HG03175 (cell line): ENCODE measurements around the gene PDCD1.
A peak's percentile ranks its signal among the peaks of the same experiment; 100 is the strongest.
"Not testable (repeated sequence)": the region's sequence is repeated elsewhere in the genome, so short reads cannot be mapped to it uniquely, and the experiment has no call there.

Experiments
- ATAC-seq: cut with Tn5 transposase; IDR thresholded peaks from one replicate; pipeline ENCODE4 v1.9.1; 2021; ENCODE audit warnings: mild to moderate bottlenecking, moderate library complexity; ENCODE audit not compliant: unreplicated experiment

PDCD1 gene

DNA sequence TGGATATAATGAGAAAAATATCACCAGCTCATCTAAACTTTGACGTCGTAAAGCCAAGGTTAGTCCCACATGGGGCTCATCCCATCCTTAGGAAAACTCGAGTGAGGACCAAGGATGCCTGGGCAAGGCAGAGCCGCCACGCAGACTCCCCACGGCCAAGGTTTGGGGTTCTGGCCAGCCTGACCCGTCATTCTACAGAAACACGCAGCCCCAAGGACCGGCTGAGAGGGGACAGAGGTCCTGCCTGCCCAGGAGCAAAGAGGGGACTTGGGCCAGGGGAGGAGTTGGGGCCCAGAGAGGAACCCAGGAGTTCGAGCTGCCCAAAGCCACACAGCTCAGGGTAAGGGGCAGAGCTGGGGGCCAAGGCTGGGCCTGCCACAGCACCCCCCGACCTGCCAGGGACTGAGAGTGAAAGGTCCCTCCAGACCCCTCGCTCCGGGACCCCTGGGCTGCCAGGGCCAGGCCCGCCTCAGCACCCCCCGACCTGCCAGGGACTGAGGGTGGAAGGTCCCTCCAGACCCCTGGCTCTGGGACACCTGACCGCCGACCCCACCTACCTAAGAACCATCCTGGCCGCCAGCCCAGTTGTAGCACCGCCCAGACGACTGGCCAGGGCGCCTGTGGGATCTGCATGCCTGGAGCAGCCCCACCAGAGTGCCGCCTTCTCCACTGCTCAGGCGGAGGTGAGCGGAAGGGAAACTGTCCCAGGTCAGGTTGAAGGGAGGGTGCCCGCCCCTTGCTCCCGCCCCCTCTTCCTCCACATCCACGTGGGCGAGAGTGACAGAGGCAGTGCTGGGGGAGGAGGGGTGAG lies at the start of gene PDCD1:
Gene PDCD1, minus strand, starts transcription at position 689 of the 811 bp plus-strand sequence. Its CDS starts 56 bp downstream, at position 633.
- ATAC-seq = peak; percentile 40

DNA sequence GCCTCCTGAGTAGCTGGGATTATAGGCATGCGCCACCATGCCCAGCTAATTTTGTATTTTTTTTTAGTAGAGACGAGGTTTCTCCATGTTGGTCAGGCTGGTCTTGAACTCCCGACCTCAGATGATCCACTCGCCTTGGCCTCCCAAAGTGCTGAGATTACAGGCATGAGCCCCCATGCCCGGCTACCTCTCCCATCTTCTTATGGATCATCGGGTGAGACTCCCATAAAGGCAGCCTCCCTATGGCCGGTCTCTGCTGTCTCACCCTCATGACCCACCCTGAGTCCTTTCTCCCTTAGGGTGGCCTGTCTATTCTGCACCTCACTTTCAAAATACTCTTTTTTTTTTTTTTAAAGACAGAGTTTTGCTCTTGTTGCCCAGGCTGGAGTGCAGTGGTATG lies 49.1 kb upstream of the PDCD1 start:
- not testable (repeated sequence) for ATAC-seq

DNA sequence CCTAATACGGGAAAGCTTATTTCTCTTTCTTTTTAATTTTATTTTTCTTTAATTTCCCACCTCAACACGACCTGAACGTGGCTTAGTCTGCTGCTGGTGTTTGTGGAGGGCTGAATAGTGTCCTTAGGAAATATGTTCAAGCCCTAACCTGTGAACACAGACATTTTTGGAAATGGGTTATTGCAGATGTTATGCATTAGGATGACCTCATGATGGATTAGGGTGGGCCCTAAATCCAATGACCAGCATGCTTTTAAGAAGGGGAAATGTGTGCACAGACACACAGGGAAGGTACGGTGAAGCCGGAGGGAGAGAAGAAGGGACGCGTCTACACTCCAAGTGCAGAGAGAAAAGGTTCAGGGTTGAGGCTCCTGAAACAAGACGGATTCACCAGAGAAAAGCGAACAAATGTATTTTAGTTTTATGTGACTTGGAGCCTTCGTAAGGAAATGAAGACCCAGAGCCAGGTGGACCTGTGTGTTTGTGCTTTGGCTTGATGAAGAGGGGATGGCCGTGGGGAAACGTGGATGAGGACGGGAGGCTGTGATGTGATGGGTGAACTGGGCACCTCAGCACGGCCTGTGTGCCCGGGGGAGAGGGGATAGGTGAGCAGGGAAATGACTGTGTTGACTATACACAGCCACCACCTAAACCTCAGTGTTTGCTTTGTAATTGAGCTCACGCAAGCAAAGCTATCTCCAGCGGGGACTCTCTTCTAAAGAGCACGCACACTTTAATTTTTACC lies 48.3 kb upstream of the PDCD1 start:
- no peak for ATAC-seq

DNA sequence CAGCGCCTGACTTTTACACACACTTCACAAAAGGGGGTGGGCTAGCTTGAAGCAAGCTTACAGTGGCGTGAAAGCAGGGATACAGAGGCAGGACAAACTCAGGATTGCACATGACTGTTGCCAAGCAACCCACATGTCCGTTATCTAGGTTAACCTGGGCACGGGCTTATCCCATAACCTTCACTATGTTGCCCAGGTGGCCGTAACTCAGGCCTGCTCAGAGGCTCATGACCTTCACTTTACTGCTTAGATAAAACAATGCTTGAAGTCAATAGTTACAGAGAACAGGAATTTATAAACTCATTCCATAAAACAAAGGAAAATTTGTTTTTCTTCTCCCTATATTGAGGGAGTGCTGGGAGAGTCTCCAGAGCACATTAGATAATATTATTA lies 47.7 kb upstream of the PDCD1 start:
- not testable (repeated sequence) for ATAC-seq

DNA sequence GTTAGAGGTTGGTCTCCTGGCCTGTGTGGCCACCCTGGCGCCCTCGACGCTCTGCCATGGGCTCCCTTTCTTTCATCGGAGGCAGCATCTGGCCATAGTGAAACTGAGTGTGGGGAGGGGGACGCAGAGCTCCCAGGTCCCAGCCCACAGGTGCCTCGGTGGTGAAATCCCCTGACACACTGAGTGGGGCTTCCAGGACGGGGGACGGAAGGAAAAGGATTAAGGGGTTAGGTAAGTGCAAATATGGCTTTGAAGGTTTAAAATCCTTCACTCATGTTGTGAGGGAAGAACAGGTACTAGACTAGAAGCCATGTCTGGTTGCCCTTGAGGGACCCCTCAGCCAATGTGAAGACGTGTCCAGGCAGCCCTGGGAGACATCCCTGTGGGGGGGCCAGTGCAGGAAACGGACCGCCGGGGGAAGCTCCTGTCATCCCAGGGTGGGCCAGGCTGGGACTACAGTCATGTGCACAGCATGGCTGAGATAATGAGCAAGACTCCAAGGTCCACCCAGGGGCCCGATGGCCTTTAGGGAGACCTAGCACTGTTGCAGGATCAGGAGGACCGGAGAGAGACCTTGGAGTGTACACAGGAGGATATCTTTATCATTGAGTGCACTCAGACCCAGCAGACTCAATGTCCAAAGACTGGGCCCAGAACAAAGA lies 47.2 kb upstream of the PDCD1 start:
- ATAC-seq = no peak

DNA sequence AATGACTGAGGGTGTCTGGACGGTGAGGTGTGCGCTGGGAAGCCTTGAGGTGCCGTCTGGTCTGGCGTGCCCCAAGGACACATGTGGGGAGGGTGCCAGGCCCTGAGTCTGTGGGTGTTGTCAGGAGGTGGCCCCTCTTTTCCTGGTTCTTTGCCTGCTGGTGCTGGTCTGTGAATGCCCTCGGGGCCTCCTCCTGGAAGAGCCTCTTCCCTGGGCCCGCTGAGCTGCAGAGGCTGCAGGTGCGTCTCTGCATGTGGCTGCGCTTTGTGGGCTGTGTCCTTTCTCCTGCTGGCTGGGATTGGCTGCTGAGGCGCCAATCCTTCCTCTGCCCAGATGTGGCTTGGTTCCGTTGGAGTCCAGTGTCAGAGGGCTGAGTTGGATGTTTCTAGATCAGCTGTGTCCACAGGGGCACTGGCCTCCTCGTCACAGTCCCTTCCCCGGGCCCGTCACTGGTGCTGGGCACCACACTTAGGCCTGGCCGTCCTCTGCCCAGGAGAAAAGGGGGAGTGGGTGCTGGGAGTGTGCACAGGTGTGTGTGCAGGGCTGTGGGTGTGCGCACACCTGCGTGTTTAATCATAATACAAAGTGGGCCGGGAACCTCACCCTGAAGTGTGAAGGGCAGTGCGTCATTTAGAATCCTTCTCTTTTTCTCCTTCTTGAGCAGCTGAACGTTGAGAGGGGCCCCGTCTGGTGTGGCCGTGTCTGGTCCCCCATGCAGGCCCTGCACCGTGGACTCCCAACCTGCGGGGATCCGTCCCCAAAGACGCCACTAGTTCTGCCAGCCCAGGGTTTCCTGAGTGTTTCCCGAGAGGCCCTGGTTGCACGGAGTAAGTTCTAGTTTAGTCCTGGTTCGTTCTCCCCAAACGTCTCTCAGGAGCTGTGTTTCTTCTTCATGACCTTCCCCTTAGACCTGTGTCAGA lies 46.4 kb upstream of the PDCD1 start:
- no peak for ATAC-seq

DNA sequence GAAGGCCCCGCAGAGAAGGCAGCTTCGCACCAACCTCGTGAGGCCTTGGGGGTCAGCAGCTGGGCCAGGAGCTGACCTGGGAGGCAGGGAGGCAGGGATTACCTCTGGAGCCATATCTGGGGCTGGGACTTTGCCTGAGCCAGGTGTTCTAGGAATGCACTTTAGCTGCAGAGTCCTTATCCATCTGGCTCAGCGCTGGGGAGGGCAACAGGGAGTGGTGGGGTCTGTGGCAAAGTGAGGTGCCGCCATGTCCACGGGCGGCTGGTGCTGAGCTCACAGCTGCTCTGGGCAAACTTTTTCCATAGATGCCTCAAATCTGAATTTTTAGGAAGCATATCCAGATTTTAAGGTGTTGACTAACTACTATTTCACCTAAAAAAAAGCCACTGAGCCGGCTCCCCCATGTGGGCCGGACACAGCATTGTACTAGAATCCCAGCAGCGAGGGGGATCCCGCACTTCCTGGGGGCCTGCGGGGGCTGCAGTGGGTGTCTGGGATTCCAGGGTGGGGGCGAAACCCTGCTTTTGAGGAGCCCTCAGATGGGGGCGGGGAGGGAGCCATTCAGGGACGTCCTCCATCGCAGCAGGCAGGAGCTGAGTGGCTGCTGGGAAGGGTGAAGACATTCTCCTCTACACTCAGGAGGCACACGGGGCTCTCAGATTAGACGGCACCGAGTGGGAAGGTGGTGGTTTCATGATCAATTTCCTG lies 45.5 kb upstream of the PDCD1 start:
- ATAC-seq = no peak

DNA sequence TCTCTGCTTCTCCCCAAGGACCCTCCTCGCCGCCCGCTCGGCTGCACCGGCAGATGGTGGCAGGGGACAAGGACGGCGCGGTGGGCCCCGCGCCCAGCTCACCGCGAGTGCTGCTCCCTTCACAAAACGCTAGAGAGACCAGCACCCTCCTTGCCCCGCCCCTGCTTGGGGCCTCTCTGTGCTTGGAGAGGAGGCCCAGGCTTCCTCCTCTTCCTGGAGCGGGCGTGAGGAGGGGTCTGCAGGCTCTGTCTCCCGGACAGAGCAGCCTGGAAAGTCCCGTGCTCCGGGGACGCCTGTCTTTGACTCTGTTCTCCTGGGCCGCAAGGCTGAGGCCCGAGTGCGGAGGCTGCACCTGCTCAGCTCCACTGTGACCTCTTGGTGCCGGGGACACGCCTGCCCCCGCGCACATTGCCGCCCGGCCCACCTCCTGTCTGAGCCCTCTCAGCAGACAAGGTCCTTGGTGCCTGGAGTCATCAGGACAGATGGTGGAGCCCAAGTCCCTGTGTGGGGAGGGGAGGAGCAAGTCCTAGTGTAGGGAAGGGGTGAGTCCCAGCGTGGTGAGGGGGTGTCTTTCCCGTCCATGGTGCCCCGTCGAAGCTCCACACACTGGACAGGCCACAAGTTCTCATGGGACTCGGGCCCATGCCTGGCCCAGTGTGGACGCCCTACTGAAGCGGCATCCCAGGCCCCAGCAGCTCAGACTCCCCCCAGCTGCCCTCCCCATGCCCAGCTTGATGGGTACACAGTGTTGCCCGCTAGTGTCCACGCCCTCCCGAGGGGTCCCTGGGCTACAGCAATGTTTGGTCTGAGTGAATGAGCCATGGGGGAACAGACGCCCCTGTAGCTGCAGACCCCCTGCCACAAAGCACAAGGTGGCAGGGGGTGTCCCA lies 44.7 kb upstream of the PDCD1 start:
- ATAC-seq = no peak

DNA sequence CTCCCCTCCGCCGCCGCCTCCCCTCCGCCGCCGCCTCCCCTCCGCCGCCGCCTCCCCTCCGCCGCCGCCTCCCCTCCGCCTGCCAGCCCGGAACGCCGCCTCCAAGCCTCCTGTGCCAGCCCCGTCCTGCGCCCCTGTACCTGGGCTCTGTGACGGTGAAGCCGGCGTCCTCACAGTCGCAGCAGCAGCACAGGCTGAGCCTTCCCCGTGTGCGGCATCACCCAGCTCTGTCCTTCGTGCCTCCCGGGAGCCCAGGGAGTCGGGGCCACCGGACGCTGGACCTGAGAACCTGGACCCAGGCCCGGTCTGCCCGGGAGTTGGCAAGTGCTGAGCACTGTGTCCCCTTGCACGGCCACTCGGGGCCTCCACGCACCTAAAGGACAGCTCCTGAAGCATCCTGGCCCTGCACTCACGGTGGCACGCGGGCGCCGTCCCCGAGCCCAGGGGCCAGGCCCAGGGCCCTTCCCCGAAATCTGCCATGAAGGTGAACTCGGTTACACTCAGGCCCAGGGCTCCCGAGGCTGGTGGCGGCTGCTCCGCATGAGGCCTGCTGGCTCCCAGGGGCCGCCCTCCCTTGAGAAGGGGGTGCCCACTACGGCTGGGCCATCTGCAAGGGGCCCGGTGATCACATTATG lies 43.8 kb upstream of the PDCD1 start:
- no peak for ATAC-seq

DNA sequence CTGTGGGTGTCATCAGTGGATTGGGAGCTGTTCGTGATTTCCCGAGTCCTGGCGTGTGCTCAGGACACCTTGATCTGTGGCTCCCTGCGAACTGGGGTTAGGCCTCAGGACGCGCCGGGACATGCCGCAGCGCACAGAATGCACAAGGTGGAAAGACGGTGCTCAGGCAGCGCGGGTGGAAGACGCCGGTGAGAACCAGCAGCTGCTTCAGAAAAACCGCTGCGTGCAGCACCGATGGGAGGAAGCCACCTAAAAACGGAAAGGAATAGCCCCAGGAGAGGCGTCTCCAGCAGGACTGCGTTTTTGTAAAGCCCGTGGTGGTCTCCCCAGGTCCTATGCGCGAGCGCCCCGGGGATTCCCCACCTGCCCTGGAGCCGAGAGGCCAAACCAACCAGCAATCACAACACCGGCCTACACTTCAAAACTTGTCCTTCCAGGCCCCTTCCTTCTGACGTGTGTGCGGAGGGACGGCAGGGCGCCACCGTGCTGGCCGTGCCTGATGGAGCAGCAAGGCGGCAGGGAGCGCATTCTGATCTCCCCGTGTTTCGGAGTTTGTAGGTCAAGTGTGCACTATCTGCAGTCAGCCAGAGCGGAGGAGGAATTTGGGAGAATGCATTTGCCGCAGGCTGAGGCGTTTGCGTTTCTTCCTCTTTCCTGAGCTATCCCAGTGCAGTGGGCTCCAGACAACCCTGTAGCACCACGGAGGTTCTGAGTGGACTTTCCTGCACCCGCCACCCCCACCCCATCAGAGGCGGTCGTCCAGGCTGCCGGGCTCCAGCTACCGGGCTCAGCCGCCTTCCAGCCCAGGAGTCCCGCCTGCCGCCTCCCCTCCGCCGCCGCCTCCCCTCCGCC lies 43.0 kb upstream of the PDCD1 start:
- no peak for ATAC-seq

DNA sequence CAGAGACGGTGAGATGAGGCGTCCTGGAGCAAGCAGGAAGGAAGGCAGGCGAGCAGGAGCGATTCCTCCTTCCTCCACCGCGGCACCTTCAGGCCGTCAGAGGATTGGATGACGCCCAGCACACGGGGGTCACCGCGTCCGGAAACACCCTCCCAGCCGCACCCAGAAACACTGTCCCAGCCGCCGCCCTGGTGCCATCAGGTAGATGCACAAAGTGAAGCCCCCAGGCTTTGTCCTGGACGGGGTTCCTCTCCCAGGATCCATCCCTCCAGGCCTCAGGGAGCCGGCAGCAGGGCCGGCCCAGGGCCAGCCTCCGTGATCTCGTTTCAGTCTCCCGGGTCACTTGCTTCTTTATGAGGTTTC lies 42.3 kb upstream of the PDCD1 start:
- no peak for ATAC-seq

DNA sequence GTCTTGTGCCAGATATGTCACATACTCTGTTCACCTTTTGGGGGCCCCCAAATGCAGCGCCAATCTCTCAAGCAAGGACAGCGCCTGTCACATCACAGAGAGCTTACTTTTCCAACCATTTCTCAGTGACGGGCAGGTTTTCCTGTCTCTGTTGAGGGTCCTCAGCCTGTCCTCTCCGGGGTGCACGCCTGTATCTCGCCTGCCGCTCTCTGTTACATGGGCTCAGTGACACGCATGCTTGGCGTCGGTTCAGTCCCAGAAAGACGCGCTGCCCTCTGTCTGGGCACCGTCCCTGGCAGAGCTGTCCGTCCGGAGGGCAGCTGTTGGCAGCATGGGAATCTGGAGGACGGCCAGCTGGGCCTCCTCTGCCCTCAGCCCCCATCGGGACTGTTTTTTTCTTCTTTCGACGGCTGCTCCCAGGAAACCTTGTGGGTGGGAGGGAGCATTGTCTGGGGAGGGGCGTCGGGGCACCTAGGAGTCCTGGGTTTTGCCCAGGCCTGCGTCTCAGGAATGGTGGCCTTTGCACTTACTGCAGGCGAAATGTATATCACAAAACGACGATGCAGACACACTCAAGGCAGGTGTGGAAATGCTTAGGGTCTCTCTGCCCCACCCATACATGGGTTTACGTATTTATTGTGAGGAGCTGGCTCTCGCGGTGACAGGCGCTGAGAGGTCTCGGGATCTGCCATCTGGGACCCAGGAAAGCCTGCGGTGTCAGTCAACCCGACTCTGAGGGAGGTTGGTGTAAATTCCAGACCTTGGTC lies 41.7 kb upstream of the PDCD1 start:
- no peak for ATAC-seq

DNA sequence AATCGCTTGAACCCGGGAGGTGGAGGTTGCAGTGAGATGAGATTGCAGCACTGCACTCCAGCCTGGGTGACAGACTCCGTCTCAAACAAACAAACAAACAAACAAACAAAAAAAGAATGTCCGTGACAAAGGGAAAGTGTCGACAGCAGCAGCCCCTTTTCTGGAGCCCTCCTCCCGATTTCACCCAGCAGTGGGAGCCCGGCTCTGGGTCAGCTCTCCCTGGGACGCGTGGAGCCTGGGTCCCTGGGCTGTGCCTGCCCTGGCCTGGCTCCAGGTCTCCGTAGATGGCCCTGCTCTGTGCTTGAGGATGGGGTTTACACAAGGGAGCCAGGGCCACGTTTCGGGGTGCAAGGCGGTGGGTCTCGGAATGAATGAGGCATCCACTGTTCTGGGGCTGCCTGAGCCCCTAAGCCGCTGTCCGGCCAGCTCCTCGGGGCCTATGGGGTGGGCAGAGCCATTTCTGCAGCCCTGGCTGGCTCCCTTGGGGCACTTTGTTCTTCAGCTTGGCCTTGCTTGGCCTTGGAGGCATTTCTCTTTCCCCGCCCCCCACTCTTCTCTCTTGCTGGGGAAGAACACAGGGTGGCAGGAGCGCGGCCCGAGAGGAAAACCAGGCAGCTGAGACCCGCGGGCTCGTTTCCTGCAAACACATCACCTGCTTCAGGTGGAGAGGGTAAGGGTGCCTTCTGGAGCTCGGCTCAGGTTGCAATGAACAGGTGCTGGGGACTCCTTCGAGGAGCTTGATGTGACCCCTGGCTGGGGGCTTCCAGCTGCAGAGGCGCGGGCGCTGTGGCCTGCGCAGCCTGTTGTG lies 40.0 kb upstream of the PDCD1 start:
- no peak for ATAC-seq

DNA sequence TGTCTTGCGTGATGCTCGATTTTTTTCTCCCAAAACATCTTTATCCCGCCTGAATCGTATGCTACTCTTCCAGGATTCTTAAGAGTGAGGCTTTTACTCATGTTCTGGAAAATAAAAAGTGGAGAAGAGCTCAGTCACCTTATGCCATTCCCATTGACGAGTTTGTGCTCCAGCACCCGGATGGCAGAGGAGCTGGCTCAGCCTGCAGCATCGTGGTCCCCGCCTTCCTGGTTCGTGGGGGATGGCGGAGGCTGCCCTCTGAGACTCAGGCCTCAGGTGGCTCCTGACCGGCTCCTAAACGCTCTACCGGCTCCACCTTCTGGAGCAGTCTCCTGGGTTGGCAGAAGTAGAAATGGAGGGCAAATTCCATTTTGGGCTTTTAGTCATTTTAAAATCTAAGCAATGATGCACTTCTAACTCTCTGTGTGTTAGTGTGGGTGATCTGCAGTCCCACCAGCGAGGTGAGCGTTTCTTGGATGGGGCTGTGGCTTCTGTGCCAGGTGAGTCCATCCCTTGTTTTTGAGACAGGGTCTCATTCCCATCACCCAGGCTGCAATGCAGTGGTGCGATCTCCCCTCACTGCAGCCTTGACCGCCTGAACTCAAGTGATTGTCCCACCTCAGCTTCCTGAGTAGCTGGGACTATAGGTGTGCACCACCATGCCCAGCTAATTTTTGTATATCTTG lies 38.7 kb upstream of the PDCD1 start:
- ATAC-seq = no peak

DNA sequence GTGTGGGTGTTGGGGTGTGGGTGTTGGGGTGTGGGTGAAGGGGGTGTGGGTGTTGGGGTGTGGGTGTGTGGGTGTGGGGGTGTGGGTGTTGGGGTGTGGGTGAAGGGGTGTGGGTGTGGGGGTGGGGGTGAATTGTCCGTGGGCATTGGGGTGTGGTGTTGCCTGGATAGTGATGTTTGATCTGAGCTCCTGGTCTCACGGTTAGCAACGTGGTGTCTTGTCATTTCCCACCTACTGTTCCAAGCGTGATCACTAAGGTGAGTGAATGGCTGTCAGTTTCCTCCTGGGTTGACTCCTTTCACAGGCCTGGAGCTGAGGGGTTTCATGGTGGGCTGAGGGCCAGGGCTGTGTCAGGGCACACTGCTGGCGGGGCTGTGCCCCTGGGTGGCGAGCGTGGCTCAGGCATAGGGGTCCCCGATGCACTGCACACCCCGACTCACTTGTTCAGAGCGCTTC lies 38.1 kb upstream of the PDCD1 start:
- ATAC-seq = no peak
